ENCODE measurements around the gene BFSP2. TPM values are rescaled to one million over a fixed set of nuclear protein-coding genes. Genes with fewer than 3 reads are reported as not detected.

BFSP2 gene
- total and polyA plus RNA-seq, 2 of the 13 experiments (the other 11 are each of a cell fraction or from before 2014, with no cell fraction given) = not detected

DNA sequence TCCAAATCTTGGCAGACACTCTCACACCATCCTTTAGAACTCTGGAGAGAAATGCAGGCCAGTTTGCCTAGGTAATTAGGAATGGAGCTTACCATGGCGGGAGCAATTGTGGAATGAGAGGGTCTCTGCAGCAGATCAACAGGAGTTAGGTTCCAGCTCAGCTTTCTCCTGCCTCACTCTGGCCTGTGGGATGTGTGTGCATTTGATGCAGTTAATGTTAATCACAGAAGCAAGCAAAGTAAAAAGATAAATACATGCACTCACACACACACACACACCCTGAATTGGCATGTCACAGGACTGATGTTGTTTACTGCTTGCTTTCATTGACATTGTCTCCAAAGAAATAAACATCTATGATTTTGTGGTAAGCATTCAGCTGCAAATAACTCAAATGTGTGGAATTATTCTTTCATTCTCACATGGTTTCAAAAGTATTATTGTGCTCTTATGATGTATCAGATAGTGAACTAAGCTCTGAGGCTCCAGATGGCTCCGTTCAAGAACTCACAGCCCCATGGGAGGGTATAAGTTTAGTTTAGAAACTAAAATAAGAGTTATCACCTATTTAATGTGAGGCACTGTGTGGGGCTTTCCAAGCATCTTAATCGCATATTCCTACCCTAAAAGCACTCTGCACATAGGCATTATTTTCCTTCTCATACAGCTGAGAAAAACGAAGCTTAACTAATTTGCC lies 31.3 kb upstream of the BFSP2 start (continued):
- TF ChIP-seq, protein P1, sequence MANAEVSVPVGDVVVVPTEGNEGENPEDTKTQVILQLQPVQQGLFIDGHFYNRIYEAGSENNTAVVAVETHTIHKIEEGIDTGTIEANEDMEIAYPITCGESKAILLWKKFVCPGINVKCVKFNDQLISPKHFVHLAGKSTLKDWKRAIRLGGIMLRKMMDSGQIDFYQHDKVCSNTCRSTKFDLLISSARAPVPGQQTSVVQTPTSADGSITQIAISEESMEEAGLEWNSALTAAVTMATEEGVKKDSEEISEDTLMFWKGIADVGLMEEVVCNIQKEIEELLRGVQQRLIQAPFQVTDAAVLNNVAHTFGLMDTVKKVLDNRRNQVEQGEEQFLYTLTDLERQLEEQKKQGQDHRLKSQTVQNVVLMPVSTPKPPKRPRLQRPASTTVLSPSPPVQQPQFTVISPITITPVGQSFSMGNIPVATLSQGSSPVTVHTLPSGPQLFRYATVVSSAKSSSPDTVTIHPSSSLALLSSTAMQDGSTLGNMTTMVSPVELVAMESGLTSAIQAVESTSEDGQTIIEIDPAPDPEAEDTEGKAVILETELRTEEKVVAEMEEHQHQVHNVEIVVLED (CRISPR knock-in tag; IDR thresholded peaks at IDR 0.05; ENCODE audit: borderline replicate concordance) = no peak

DNA sequence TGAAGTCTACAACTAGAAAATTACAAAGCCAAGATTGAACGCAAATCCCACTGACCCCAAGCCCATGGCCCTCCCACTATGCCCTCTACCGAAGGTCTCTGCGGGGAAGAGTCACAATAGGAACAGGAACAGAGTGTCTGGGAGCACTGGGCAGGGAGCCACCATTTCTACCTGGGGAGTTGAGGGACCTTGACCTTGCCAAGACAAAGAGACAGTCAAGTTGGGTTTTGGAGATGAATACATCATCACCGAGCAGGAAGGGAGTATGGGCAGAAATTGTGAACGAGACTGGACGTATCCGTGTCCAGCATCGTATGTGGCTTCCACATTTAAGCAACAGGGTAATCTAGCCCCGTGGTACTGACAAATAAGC lies 30.8 kb upstream of the BFSP2 start:
- Histone ChIP-seq H3K36me3 (replicated peaks in 1 of 2; ENCODE audit: control insufficient read depth in 1 of 2, insufficient read depth in 2 of 2, low read length in 2 of 2) (no peaks in the 10 kb centered on the region), H3K4me1 (ENCODE audit: insufficient read depth, low read length) (no peaks in the 10 kb centered on the region), H2AFZ (ENCODE audit: low read length) (no peak overlapping the region), H3K4me3 (replicated peaks in 1 of 3; ENCODE audit: insufficient read depth in 1 of 3, low read depth in 2 of 3, low read length in 3 of 3) (no peak overlapping the region), H3K79me2 (ENCODE audit: insufficient read depth, low read length) (no peaks in the 10 kb centered on the region), H3K27ac (ENCODE audit: extremely low read length, insufficient read depth, low read length) (no peak overlapping the region), H3K9me3 (ENCODE audit: low read length) (no peaks in the 10 kb centered on the region), H3K27me3 (ENCODE audit: control insufficient read depth in 1 of 2, insufficient read depth in 2 of 2, low read length in 2 of 2) (no peaks in the 10 kb centered on the region; a peak in 2 of 5 replicates), H3K9ac (ENCODE audit: insufficient read depth, low read depth, low read length) (no peak overlapping the region), H4K20me1 (ENCODE audit: insufficient read depth, low read length) (no peaks in the 10 kb centered on the region), H3K4me2 (ENCODE audit: low read depth, low read length) (no peak overlapping the region)
- ATAC-seq (no peak), FAIRE-seq (no peak), DNase-seq (ENCODE audit: low spot score) (no peak)
- no TSS peak for BruUV-seq (replicated peaks)
- ChIA-PET CTCF (ENCODE audit: low intra/inter-chr PET ratio, low total read pairs) (no interaction called here), POLR2A (interaction anchor here (0.6 kb wide), 1 partner anchor 282 kb away, joined by 4 read pairs; no protein-coding TSS in a partner anchor)
- in situ Hi-C loops (cut with HindIII; ENCODE audit: extremely low pct_ligation_motif_present, low pct_unique_long_range_greater_than_20kb) = no loop called here
- WGBS (ENCODE audit: low lambda C conversion rate) = 38% methylated on average over 9 of the region's 9 CpGs
- intact Hi-C loops (cut with micrococcal nuclease; ENCODE audit: unreplicated experiment) = no loop called here
- TF ChIP-seq U2AF2 (IDR thresholded peaks at IDR 0.05; ENCODE audit: low read depth, low read length) (no peak), ZNF775 (CRISPR knock-in tag; IDR thresholded peaks at IDR 0.05; ENCODE audit: borderline replicate concordance) (no peak), KLF13 (CRISPR knock-in tag; IDR thresholded peaks at IDR 0.05) (no peak), PAWR (CRISPR knock-in tag; IDR thresholded peaks at IDR 0.05; ENCODE audit: borderline replicate concordance) (no peak), MIER2 (CRISPR knock-in tag; IDR thresholded peaks at IDR 0.05) (no peak), ZNF678 (CRISPR knock-in tag; IDR thresholded peaks at IDR 0.05) (no peak), XBP1 (CRISPR knock-in tag; IDR thresholded peaks at IDR 0.05) (no peak), SP1 (IDR thresholded peaks at IDR 0.05) (no peak), SP1 (CRISPR knock-in tag; IDR thresholded peaks at IDR 0.05) (no peak)
- TF ChIP-seq, protein P2, sequence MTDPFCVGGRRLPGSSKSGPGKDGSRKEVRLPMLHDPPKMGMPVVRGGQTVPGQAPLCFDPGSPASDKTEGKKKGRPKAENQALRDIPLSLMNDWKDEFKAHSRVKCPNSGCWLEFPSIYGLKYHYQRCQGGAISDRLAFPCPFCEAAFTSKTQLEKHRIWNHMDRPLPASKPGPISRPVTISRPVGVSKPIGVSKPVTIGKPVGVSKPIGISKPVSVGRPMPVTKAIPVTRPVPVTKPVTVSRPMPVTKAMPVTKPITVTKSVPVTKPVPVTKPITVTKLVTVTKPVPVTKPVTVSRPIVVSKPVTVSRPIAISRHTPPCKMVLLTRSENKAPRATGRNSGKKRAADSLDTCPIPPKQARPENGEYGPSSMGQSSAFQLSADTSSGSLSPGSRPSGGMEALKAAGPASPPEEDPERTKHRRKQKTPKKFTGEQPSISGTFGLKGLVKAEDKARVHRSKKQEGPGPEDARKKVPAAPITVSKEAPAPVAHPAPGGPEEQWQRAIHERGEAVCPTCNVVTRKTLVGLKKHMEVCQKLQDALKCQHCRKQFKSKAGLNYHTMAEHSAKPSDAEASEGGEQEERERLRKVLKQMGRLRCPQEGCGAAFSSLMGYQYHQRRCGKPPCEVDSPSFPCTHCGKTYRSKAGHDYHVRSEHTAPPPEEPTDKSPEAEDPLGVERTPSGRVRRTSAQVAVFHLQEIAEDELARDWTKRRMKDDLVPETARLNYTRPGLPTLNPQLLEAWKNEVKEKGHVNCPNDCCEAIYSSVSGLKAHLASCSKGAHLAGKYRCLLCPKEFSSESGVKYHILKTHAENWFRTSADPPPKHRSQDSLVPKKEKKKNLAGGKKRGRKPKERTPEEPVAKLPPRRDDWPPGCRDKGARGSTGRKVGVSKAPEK (CRISPR knock-in tag; IDR thresholded peaks at IDR 0.05; ENCODE audit: borderline replicate concordance) = no peak
- TF ChIP-seq, protein P3, sequence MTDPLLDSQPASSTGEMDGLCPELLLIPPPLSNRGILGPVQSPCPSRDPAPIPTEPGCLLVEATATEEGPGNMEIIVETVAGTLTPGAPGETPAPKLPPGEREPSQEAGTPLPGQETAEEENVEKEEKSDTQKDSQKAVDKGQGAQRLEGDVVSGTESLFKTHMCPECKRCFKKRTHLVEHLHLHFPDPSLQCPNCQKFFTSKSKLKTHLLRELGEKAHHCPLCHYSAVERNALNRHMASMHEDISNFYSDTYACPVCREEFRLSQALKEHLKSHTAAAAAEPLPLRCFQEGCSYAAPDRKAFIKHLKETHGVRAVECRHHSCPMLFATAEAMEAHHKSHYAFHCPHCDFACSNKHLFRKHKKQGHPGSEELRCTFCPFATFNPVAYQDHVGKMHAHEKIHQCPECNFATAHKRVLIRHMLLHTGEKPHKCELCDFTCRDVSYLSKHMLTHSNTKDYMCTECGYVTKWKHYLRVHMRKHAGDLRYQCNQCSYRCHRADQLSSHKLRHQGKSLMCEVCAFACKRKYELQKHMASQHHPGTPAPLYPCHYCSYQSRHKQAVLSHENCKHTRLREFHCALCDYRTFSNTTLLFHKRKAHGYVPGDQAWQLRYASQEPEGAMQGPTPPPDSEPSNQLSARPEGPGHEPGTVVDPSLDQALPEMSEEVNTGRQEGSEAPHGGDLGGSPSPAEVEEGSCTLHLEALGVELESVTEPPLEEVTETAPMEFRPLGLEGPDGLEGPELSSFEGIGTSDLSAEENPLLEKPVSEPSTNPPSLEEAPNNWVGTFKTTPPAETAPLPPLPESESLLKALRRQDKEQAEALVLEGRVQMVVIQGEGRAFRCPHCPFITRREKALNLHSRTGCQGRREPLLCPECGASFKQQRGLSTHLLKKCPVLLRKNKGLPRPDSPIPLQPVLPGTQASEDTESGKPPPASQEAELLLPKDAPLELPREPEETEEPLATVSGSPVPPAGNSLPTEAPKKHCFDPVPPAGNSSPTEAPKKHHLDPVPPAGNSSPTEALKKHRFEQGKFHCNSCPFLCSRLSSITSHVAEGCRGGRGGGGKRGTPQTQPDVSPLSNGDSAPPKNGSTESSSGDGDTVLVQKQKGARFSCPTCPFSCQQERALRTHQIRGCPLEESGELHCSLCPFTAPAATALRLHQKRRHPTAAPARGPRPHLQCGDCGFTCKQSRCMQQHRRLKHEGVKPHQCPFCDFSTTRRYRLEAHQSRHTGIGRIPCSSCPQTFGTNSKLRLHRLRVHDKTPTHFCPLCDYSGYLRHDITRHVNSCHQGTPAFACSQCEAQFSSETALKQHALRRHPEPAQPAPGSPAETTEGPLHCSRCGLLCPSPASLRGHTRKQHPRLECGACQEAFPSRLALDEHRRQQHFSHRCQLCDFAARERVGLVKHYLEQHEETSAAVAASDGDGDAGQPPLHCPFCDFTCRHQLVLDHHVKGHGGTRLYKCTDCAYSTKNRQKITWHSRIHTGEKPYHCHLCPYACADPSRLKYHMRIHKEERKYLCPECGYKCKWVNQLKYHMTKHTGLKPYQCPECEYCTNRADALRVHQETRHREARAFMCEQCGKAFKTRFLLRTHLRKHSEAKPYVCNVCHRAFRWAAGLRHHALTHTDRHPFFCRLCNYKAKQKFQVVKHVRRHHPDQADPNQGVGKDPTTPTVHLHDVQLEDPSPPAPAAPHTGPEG (CRISPR knock-in tag; IDR thresholded peaks at IDR 0.05) = no peak
